ENCODE results near the gene ZNF839.

DNA sequence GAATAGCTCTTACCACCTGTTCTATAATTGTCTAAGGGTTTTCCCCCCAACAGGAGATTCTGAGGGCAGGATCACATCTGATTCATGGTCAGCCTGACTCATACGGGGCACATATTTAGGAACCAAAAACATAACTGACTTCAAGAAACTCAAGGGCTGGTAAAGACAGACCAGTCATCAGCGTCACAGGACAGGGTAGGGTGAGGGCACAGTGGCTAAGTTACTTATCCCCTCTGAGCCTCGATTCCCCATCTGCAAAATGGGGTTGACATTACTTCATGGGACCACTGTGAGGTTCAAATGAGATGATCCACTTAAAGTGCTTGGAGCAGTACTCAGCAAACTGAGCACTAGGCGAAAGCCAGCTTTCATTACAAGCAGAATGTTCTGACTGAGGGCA lies 42.5 kb downstream of the ZNF839 start:
- TF ChIP-seq POLR2A (IDR thresholded peaks at IDR 0.05) (no peak), CTCF (IDR thresholded peaks at IDR 0.05) (no peak)

All from adrenal gland (tissue), 5 donors.